T1000 (cell line): ENCODE measurements around the gene HELZ.
"Not testable (repeated sequence)": the region's sequence is repeated elsewhere in the genome, so short reads cannot be mapped to it uniquely, and the experiment has no call there.

ENCODE experiments used
- DNase-seq: peaks from one replicate; lab custom pipeline; 2025; ENCODE audit warnings: mixed read lengths; lab: John Stamatoyannopoulos, UW

The HELZ gene

DNA sequence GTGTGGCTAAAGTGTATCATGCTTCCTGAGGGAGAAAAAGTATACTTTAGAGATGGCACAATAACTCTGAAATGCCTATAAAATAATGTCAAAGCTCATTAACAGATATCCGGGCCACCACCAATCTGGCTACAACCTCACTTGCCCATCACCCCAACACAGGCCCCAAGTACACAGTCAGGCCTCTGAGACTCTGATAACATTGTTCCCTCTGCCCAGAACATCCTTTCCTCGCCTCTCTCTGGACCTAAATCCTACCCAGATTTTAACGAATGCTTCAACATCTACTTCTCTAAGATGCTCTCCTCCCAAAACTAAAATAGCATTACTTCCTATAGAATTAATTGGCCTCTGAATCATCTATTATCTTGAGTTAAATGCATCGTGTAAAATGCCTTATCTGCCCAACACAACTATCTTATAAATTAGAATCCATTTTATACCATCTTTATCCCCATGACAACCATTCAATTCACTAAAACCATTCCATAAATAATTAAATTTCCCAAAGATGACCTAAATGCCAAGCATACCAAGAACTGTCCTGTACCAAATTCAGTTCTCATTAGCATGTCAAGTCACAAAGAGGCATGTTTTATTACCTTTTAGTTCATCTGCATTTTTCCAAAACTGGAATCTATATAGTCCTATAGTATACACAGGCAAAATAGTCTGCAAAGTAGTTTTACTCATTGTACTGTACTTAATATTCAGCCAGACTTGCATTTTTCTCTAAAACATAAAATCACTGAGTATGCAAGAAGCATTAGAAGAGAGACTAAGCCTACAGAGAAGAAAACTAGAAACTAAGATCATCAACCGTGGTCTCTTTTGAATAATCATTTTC, 15.7 kb downstream of the HELZ start:
- no peak for DNase-seq

DNA sequence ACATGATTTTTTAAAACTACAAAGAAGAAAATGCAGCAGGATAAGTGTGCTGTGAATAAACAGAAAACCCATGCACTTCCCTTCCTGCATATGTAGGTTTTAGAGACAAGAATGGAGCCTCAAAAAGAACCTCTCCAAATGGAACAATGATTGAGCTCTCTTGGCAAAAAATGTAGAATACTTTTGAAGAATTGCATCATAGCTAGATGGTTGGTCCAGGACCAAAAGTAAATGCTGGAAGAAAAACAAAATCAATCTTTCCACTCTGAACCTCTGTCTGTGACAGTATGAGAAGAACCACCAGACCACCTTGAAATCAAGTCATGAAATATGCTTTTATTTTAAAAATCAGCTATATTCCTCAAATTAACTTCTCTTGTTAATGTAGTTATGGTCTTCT, 17.5 kb downstream of the HELZ start:
- no peak for DNase-seq

DNA sequence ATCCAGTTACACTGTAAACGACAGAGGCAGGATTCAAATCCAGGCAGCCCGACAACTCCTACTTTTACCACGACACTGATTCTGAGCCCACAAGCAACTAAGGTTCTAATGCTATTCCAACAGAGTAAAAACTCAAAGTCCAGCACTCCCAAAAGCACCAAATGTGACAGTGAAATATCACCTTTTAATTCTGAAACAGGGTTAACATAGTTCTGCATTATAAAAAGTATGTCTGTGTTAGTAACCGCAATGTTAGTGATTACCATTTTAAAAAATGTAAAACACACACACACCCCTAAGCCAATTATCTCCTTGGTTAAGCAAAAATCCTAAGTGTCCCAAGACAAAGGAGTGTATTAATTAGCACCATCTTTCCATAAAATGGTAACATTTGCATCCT, 19.7 kb downstream of the HELZ start:
- no peak for DNase-seq

DNA sequence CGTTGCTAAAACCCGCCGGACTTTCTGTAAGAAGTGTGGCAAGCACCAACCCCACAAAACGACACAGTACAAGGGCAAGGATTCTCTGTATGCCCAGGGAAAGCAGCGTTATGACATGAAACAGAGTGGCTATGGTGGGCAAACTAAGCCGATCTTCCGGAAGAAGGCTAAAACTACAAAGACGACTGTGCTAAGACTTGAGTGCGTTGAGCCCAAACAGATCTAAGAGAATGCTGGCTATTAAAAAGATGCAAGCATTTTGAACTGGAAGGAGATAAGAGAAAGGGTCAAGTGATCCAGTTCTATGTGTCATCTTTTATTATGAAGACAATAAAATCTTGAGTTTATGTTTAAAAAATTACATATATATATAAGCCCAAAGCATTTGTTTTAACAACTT, 20.3 kb downstream of the HELZ start:
- DNase-seq = no peak

DNA sequence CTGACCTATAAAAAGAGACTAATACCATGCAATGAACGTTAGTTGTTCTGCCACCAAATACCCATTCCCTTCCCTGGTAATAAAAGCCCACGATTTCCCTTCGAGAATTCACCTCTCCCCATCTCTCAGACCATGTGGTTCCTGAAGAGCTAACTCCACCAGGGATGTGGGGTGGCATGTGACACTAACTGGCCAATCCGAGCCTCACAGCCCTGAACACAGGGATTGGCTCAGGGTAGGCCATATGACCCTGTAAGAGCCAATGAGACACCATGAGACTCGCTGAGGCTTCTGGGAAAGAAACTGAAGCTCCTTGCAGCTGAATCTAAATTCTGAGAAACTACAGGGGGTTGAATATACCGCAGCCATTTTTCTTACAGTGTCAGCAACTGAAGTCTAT, 21.1 kb downstream of the HELZ start:
- DNase-seq = no peak

DNA sequence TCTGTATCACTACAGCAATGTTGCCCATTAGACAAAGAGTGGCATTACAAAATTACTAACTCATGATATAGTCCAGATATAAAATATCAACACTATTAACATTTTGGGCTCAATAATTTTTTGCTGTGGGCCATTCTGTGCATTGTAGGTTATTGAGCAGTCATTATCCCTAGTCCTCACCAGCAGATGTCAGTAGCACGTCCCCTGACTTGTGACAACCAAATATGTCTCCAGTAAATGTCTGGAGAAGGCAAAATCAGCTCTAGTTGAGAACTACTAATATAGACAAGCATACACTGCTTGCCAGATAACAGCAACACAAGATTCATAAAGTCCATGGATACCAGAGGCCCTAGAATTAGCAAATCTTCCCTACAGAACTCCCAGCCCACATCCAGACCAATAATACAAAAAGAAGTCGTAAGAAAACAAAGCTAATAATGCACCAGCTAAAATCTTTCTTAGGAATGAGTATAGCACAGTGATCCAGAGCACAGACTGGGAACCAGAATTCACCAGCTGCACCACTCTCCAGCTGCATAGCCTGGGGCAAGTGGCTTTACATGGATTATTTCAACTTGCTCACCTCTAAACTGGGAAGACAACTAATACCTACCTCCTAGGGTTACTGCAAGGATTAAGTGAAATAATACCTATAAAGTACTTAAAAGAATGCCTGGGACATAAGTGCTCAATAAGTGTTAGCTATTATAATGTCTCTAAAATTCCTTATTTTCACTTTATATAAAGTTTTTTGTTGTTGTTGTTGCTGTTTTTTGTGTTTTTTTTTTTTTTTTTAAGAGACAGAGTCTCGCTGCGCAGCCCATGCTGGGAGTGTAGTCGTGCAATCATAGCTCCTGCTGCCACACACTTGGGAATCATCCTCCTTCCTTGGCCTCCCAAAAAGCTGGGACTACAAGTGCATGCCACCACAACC, 23.7 kb downstream of the HELZ start:
- DNase-seq = no peak

DNA sequence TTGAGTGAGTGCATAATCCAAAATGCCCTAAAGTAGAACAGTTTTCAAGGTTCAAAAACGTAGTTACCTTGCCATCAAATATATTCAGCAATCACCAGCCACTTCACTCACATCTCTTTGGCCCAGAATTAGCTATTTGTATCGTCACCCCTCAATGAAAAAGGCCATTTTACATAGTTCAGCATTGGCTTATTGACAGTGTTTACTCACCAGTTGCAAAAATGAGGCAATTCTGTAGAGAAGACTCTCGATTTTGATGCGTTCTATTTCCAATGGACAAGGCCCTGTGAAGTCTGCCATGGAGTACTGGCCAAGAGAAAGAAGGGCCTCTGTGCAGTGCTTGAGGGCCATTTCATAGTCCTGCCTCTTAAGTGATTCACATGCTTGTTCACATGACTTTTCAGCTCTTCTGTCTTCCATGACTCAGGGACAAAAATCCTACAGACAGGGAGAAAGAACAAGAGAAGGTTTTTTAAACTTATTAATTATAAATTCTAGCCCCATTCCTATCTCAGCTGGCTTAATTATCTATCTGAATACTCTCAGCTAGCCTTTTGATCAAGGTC, 26.5 kb downstream of the HELZ start:
- DNase-seq = no peak

DNA sequence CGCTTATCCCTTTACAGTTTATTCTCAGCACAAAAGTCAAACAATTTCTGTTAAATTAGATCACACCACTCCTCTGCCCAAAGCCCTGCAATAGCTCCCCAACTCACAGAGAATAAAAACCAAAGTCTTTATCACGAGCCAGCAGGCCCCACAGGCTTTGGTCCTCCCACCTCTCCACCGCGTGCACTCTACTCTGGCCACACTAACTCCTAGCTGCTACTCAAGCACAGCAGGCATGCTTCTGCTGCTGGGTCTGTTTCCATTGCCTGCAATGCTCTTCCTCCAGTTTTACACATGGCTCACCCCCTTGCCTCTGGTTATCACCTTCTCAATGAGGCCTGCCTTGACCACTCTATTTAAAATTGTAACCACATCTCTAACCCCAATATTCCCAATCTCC, 27.6 kb downstream of the HELZ start:
- DNase-seq = no peak

DNA sequence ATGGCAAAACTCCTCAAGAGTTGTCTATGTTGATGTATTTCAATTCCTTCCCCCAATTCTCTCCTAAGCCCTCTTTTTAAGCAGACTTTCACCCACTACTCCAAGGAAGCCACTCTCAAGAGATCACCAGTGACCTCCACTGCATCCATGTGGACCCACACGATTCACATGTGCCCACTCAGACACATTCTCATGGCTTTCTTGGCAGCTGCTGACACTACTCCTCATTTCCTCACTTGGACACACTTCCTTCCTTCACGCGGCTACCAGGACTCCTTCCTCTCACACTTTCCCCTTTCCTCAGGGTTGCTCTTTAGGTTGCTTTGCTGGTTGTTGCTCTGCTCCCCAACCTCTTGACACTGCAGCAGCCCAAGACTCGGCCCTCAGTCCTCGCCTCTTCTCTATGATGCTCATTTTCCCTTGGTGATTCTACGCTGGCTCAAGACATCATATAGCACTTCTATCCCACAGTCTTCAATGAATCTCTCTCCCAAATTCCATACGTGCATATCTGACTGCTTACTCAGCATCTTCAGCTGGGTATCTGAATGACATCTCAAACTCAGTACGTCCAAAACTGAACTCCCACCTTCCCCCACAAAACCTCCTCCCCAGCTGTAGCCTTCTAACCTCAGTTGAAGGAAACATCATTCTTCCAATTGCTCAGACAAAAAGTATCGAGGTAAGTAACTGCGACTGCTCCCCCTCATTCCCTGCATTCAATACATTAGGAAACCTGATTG, 28.2 kb downstream of the HELZ start:
- DNase-seq = no peak

DNA sequence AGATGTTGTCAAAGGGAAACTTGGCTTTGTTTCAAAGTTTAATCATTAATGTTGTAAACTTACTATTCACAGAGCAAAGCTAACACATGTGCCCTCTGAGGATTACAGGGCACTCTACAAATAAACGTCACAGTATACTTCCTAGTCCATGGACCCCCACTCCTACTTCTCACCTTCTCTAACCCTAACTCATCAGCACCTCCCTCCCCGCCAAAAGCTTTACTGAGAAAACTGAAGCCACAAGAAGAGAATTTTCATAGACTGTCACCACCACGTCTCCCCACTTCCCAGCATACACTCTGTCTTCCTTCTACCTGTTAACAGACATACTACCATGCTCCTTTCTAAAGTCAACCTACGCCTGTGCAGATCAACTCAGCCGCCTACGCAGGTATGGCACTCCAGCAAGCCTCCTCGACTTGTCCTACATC, 29.0 kb downstream of the HELZ start:
- DNase-seq = no peak

DNA sequence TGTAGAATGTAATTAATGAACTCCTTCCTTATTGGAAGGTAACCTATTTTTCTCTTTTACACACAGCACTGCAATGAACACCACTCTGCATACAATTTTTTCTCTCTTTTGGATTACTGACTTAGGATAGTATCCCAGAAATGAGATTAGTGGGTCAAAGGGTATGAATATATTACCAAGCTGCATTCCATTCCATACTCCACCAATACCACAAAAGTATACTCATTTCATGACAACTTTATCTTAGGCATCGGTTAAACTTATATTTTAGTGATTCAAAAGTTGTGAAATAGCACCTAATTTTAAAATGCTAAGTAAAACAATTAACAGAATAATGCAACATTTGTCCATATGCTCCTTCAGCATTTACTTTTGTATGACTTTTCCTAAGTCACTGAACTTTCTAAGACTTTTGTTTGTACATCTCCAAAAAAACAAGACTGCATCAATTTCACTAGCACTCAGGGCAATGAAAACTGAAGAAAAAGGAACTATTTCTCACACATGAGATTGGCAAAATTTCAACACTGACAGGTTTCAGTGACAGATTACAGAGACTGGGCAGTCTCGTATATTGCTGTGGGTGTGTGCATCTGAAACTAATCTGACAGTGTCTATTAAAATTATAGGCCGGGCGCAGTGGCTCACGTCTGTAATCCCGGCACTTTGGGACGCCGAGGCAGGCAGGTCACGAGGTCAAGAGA, 32.1 kb downstream of the HELZ start:
- no peak for DNase-seq

DNA sequence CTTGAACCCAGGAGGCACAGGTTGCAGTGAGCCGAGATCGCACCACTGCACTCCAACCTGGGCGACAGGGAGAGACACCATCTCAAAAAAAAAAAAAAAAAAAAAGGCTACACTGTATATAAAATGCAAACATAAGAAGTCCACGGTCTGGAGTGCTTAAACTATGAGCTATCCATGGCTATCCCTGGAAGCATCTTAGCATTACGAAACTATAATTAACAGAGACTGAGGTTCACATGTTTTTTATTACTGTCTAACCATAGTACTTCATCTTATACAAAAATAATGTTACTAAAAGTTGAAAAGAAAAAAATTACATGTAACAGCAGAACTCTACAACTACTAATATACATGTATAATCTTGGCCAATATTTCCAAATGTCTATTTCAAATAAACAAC, 32.8 kb downstream of the HELZ start:
- DNase-seq = no peak

DNA sequence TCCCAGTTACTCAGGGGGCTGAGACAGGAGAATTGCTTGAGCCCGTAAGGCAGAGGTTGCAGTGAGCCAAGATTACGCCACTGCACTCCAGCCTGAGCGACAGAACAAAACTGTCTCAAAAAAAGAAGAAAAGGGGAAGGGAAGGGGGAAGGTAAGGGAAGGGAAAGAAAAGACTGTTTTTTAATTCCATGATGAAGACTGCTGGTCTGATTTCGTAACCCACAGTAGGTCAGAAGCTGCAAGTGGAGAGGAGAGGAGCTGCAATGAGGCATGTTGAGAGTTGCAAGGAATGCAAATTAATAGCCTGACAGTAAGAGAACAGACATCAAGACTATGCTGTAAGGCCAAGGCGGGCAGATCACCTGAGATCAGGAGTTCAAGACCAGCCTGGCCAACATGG, 33.3 kb downstream of the HELZ start:
- DNase-seq = no peak

DNA sequence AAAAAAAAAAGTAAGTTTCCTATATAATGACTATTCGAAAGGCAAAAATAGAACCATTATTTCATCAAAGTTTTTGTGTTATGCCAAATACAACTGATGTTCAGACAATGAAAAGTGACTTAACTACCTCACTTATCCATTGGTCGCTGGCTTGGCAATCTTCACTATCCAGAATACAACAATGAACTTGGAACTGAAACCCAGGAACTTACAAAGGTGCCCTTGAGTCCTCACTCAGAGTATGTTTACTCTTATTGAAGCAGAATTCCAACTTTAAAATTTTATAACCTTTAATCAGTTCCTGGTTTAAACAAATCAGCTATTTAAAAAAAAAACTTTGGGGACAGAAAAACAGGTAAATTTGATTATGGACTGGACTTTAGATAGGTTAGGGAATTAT, 34.1 kb downstream of the HELZ start:
- no peak for DNase-seq

DNA sequence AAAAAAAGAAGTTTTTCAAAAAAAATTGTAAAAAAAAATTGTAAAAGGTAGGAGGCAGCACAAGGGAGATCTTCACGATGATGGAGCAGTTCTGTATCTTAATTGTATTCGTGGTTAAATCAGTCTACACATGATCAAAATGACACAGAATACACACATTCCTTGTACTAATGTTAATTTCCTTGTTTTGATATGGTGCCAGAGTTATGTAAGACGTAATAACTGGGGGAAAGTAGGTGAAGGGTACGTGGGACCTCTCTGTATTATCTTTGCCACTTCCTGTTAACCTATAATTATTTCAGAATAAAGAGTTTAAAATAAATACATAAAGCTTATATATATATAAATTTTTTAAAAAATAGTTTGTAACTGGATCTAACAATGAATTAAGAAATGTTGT, 36.8 kb downstream of the HELZ start:
- DNase-seq = no peak

DNA sequence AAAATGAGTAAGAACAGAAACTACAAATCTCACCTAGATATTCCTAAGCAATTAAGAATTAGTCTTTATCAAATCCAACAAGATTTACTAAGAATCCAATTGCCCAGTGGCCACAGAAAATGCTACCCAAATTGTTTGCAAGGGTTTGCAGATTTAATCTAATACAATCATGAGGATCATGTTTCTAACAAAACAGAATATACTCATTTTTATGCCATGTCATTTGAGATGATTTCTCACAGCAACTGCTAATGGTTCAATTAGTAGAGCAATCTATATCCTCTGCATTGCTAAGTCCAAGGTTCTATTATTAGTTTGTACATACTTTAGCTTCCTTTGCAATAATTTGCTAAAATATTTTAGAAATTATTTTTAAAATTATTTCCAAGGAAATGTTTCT, 41.2 kb downstream of the HELZ start:
- no peak for DNase-seq

DNA sequence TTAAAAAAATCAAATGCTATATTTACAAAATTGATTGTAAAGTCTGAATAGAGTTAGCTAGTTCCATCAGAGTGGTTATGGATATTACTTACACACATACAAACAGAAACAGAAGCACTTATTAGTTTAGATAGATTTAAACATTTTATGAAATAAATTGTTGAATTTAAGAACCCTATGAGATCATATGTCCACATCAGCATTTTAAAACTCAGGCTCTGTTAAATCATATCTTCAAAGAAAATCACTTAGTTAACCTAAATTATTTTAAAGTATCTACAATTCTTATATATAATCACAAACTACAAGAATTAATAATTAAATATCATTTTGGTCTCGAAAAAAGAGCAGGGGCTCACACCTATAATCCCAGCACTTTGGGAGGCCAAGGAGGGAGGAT, 42.5 kb downstream of the HELZ start:
- DNase-seq = no peak

DNA sequence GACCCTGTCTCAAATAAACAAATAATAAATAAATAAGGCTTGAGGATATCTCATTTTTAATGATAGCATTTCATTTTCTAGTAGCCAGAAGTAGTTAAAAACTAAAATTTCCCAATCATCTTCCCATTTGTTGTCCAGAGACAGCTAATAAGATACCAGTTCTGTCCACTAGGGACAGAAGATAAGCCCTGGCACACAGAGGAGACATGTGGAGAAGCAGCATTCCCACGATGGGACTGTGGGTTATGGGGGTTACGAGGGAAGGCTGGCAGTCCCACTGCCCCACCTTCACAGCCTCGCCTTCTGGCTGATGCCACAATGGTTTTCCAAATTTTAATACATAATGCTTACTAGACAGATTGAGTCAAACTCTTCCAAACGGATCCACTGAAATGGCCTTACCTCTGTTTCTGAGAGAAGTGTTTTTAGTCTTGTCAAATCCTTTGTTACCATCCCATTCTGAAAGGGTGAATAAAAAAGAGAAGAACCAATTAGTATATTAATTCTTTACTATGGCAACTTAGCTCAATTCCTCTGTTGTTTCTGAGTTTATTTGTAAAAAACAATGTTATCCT, 44.2 kb downstream of the HELZ start:
- DNase-seq = no peak

DNA sequence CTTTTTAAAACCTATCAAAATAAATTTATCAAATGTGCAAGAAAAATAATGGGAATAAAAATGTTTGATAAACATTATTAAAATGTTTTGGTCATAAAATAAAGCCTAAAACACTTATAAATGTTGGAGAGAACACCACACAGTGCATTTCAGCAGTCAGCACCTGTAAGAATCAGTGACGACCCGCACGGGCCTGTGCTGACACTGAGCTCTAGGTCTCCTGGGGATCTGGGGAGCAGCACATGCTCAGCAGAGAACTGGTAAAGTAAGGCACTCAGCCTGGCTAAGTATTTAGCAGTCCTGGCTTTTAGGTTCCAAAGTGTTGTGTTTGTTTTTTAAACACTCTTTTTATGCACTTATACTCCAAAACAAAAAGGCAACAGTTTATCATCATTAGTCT, 46.9 kb downstream of the HELZ start:
- no peak for DNase-seq

DNA sequence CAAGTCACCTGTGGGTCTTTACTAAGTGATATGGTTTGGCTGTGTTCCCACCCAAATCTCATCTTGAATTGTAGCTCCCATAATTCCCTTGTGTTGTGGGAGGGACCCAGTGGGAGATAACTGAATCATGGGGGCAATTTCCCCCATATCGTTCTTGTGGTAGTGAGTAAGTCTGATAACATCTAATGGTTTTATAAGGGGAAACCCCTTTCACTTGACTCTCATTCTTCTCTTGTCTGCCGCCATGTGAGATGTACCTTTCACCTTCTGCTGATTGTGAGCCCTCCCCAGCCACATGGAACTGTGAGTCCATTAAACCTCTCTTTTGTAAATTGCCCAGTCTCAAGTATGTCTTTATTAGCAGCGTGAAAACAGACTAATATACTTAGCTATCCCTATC, 48.0 kb downstream of the HELZ start:
- DNase-seq = not testable (repeated sequence)

DNA sequence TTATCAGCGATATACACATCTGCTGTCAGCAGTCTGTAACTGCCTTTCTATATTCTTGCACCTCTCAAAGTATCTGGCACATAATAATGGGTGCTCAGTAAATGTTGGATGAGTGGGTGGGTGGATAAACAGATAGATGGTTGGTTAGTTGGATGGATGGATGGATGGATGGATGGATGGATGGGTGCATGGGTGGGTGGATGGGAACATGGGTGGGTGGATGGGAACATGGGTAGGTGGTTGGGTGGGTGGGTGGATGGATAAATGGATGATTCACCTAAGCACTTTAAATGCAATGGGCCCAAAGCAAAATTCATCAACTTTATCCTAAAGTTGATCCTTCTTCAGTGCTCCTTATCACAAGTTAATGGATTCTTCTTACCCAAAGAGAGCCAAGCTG, 48.6 kb downstream of the HELZ start:
- DNase-seq = no peak
